NCI-H526 (cell line): ENCODE data around the gene TEP1.
"Not testable (repeated sequence)": the region's sequence is repeated elsewhere in the genome, so short reads cannot be mapped to it uniquely, and the experiment has no call there.

Experiments used
- DNase-seq, 2 experiments: peaks; one replicate each; lab custom pipeline; 2025; lab: John Stamatoyannopoulos, UW

Gene TEP1

GRCh38 chr14:20386276-20386855, 26.9 kb downstream of the TEP1 start:
- no peak for DNase-seq

GRCh38 chr14:20384886-20385285, 28.4 kb downstream of the TEP1 start:
- no peak for DNase-seq

DNA sequence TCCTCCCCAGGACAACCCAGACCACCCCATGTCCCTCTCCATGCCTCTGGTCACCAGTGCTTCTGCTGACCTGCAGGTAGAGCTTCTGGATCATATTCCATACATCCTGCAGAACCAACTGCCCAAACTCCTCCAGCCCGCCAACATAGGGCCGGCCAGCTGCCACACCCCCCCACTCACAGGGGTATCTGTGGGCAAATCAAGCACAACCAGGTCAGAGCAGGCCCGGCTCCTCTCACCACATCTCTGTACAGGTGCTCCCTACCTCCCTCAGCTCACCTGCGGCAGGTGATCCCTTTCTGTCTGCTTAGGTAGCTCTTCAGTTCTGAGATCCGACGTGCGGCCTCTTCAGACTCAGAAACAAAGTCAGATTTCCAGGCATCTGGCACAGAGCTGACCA, 29.0 kb downstream of the TEP1 start:
- no peak for DNase-seq

- no peak for DNase-seq
These were observed 29.7 kb downstream of the TEP1 start for GRCh38 chr14:20383636-20384035.

GRCh38 chr14:20383032-20383431, 30.3 kb downstream of the TEP1 start:
- no peak for DNase-seq

- no peak for DNase-seq
These were observed 30.8 kb downstream of the TEP1 start for GRCh38 chr14:20382526-20382925.

DNA sequence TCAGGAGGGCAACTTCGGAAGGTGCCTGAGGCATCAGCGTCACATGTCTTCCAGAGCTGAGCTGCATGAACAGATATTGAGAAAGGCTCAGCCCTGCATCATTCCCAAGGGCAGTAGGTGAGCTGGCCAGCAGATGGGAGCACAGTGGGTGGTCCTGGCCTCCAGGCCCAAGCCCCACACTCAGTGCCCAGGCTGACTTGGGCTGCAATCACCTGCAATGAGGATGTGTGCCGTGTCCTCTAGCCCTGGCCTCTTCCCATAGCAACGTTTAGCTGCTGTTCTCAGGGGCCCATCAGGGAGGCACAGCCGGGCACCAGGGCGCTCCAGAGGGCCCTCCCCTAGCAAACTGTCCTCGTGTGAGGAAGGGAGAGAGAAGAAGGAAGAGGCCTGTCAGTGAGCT, 32.0 kb downstream of the TEP1 start:
- DNase-seq, result no peak

GRCh38 chr14:20380681-20381080, 32.6 kb downstream of the TEP1 start:
- no peak for DNase-seq

- no peak for DNase-seq
These were observed 33.6 kb downstream of the TEP1 start for GRCh38 chr14:20379743-20380142.

DNA sequence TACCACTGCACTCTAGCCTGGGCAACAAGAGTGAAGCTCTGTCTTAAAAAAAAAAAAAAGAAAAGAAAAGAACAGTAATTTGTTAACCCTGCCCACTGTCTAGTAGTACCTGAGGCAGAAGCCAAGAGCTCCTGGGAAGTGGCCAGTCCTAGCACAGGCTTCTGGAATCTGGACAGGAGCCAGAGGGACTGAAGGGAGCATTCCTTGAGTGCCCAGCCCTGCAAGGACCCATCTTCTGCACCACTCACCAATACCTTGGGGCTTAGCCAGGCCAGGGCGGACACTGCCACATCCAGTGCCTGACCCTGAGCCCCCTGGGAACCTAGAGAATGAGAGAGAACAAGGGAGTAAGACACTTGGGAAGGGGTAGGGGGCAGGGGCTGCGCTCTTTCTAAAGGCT, 36.1 kb downstream of the TEP1 start:
- no peak for DNase-seq

GRCh38 chr14:20376071-20376588, 37.2 kb downstream of the TEP1 start:
- no peak for DNase-seq

DNA sequence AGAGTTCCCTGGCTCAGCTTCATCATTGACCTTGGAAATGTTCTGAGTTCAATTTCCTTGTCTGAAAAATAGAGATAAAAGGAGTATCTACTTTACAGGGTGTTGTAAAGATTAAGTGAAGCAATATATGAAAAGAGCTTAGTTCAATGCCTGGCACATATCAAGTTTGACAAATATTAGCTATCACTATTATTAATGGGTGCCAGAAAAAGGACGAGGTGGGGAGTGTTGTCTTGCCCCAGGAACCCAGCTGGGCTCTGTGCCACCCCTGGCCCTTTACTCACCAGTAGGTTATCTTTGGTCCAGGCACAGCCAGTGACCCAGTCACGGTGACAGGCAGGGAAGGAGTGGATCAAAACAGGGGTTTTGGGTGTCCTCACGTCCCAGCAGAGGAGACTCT, 37.8 kb downstream of the TEP1 start:
- DNase-seq, result no peak

DNA sequence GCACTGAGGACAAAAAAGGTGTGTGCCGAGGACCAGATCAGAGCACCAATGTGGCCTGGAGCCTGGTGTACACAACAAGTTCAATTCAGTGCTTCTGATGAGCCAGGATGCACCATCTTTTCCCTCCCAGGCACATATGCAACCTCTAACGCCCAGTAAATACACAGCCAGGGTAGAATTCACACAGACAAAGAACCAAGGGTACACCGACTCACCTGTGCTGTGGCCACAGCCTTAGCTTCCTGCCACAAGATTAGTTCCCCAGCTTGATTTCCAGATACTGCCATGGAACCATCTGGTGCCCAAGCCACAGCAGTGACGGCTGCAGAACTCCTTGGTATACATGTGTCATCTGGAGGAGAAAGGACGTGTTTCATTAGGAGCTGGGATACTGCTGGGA, 40.5 kb downstream of the TEP1 start:
- no peak for DNase-seq

DNA sequence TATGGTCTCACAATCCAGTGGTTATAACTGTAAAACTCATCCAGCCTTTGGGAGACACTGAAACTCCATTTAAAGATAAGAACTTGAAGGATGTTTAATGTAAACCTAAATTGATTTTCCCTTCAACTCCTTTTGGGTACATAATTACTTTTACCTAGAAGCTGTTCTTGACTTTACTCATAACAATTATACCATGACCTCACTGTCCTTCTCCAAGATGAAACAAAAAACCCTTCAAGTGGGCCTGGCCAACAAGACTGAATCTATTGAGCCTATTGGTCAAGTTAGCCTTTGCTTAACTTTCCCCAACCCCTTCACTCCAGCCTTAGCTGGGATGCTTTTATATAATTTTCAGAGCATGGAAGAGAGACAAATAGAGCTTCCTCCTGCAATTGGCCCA, 47.4 kb downstream of the TEP1 start:
- no peak for DNase-seq

- DNase-seq, result not testable (repeated sequence)
These were observed 54.8 kb downstream of the TEP1 start for GRCh38 chr14:20358474-20358873.

GRCh38 chr14:20356422-20356821, 56.9 kb downstream of the TEP1 start:
- no peak for DNase-seq

DNA sequence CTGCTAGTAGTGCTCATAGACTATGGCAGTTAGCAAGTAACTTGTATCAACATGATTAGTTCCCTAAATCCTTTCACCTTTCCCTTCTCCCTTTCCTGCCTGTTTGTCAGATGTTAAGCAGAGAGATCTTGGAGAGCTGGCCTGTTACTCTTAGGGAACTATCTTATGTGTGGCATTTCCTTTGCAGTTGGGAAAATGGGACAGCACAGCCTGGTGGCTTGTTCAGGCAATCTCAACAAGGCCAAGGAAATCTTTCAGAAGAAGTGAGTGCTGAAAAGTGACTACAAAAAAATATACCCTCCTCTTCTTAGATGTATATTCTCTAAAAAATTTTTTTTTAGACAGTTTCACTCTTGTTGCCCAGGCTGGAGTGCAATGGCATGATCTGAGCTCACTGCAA, 62.4 kb downstream of the TEP1 start:
- no peak for DNase-seq

- DNase-seq, result no peak
These were observed 63.0 kb downstream of the TEP1 start for GRCh38 chr14:20350282-20350681.

DNA sequence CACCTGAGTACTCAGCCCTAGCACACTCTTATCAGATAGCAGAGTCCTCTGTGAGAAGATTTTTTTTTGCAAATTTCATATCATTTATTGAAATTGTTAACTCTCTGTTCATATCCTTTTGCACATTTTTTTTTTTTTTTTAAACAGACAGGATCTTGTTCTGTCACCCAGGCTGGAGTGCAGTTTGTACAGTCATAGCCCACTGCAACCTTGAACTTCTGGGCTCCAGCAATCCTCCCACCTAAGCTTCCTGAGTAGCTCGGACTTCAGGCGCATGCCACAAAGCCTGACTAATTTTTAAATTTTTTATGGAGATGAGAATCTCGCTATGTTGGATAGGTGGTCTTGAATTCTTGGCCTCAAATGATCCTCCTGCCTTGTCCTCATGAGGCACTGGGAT, 65.6 kb downstream of the TEP1 start:
- no peak for DNase-seq

GRCh38 chr14:20346713-20347112, 66.6 kb downstream of the TEP1 start:
- DNase-seq, result no peak

- DNase-seq, result no peak
These were observed 67.9 kb downstream of the TEP1 start for GRCh38 chr14:20345366-20345765.

GRCh38 chr14:20343862-20344220, 69.5 kb downstream of the TEP1 start:
- DNase-seq, result peak in 1 of 2 experiments; percentile 15

DNA sequence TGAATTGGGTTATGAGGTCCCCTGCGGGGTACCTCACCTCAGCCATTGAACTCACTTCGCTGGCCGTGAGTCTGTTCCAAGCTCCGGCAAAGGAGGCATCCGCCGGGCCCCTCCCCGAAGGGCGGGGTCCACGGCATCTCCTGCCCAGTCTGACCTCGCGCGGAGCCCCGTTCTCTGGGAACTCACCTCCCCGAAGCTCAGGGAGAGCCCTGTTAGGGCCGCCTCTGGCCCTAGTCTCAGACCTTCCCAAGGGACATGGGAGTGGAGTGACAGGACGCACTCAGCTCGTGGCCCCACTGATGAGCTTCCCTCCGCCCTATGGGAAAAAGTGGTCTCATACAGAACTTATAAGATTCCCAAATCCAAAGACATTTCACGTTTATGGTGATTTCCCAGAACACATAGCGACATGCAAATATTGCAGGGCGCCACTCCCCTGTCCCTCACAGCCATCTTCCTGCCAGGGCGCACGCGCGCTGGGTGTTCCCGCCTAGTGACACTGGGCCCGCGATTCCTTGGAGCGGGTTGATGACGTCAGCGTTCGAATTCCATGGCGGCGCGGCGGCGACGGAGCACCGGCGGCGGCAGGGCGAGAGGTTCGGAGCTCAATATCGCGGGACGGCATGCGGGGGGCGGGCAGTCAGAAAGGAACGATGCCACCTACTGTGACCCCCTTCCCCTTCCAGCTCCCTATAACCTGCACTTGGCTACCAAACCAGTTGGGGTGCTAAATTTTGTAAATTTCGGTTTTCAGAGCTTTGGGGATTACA, 70.0 kb downstream of the TEP1 start, which contains the start of gene PARP2:
Gene PARP2, plus strand, starts transcription at position 544 of the 770 bp plus-strand sequence. Its CDS starts 7 bp downstream, at position 551.
- peak; percentile 99 to 100 for DNase-seq

- DNase-seq, result no peak
These were observed 71.7 kb downstream of the TEP1 start for GRCh38 chr14:20341646-20342045.
